SK-N-MC (cell line): ENCODE measurements around the gene EVL.

ENCODE experiments used
- EZH2 ChIP-seq: fragments of 200-600 bp; sonication (generic); IDR thresholded peaks from one replicate; pipeline ENCODE4 v1.6.1; 2017; ENCODE audit warnings: antibody characterized with exemption
- FOXP2 ChIP-seq: optimal IDR thresholded peaks from 2 replicates; pipeline ENCODE3; 2011; ENCODE audit warnings: mild to moderate bottlenecking, moderate library complexity; ENCODE audit not compliant: insufficient read depth; ENCODE audit errors: extremely low read length, control extremely low read depth

- no peak for TF ChIP-seq EZH2
- no peak for TF ChIP-seq FOXP2
These were observed 94.1 kb downstream of the EVL start, which contains the start of gene DEGS2 for GRCh38 chr14:100159094-100159864.
